HepG2 (cell line): ENCODE measurements around the gene R3HDM1. TPM values are rescaled to one million over a fixed set of nuclear protein-coding genes. Genes with fewer than 3 reads are reported as not detected.

Experiments used
- CHD2 ChIP-seq: IDR thresholded peaks from 2 replicates; pipeline ENCODE4 v1.6.1; 2011; ENCODE audit warnings: low read depth, low read length, improper control_type of control experiment
- GLI4 ChIP-seq: sonication (generic); formaldehyde crosslinking; IDR thresholded peaks from 2 replicates; pipeline ENCODE4 v1.5.1; 2020; ENCODE audit warnings: missing genetic modification reagents, mild to moderate bottlenecking, moderate library complexity, borderline replicate concordance
- NFKB2 ChIP-seq: sonication (generic); formaldehyde crosslinking; IDR thresholded peaks from 2 replicates; pipeline ENCODE4 v1.4.0; 2020; ENCODE audit warnings: missing genetic modification reagents, borderline replicate concordance
- RBM22 ChIP-seq: fragments of 200-400 bp; formaldehyde crosslinking; optimal IDR thresholded peaks from 2 replicates; pipeline ENCODE3; 2017; ENCODE audit warnings: mild to moderate bottlenecking, low read length, moderate library complexity
- TOE1 ChIP-seq: sonication (generic); formaldehyde crosslinking; IDR thresholded peaks from 2 replicates; pipeline ENCODE4 v1.4.0; 2020; ENCODE audit warnings: mild to moderate bottlenecking, missing genetic modification reagents
- ZNF260 ChIP-seq: sonication (generic); formaldehyde crosslinking; IDR thresholded peaks from 2 replicates; pipeline ENCODE4 v1.4.0; 2020; ENCODE audit warnings: missing genetic modification reagents, low read depth, mild to moderate bottlenecking, borderline replicate concordance
- ZNF337 ChIP-seq: sonication (generic); formaldehyde crosslinking; IDR thresholded peaks from 2 replicates; pipeline ENCODE4 v1.5.1; 2020; ENCODE audit warnings: missing genetic modification reagents, low read depth, mild to moderate bottlenecking, borderline replicate concordance
- ZNF790 ChIP-seq: sonication (generic); formaldehyde crosslinking; IDR thresholded peaks from 2 replicates; pipeline ENCODE4 v1.8.0; 2022; ENCODE audit warnings: missing genetic modification reagents, mild to moderate bottlenecking, borderline replicate concordance
- polyA plus RNA-seq, 8 experiments: library from polyadenylated mRNA; depleted of rRNA in 3 of 8; stranded (reverse) in 7 of 8; unstranded in 1 of 8; fragments of >200 nt; fragmentation: Illumina TruSeq in 4 of 8; extraction: Trizol in 4 of 8; gene quantifications; 2 replicates each; pipeline versions ENCODE4 v1.2.1 to v1.2.3, GENCODE V29; 2011 to 2016; ENCODE audit warnings: low read depth in 4 of 8, missing spikeins in 1 of 8, mixed read lengths in 1 of 8; ENCODE audit not compliant: insufficient read depth in 1 of 8
- total RNA-seq, 5 experiments: library from RNA; depleted of rRNA; stranded (reverse); fragments of >200 nt; fragmentation: Illumina TruSeq; extraction: Trizol; gene quantifications; 2 replicates each; pipeline ENCODE4 v1.2.3, GENCODE V29; 2016; ENCODE audit warnings: low read depth in 1 of 5
- TF ChIP-seq, protein P1 (sequence below): sonication (generic); formaldehyde crosslinking; IDR thresholded peaks from 2 replicates; pipeline ENCODE4 v1.4.0; 2020; ENCODE audit warnings: mild to moderate bottlenecking, missing genetic modification reagents
- TF ChIP-seq, protein P2 (sequence below): sonication (generic); formaldehyde crosslinking; IDR thresholded peaks from 2 replicates; pipeline ENCODE4 v1.4.0; 2020; ENCODE audit warnings: missing genetic modification reagents
- TF ChIP-seq, protein P3 (sequence below): IDR thresholded peaks from 2 replicates; pipeline ENCODE4 v1.6.1; 2016; ENCODE audit warnings: control low read depth
- TF ChIP-seq, protein P4 (sequence below): sonication (generic); formaldehyde crosslinking; IDR thresholded peaks from 2 replicates; pipeline ENCODE4 v1.9.0; 2021; ENCODE audit warnings: missing genetic modification reagents, borderline replicate concordance

R3HDM1 gene
- total and polyA plus RNA-seq, 2 of the 13 experiments (the other 11 are each of a cell fraction or from before 2014, with no cell fraction given) = 15.7 to 54.3 TPM

DNA sequence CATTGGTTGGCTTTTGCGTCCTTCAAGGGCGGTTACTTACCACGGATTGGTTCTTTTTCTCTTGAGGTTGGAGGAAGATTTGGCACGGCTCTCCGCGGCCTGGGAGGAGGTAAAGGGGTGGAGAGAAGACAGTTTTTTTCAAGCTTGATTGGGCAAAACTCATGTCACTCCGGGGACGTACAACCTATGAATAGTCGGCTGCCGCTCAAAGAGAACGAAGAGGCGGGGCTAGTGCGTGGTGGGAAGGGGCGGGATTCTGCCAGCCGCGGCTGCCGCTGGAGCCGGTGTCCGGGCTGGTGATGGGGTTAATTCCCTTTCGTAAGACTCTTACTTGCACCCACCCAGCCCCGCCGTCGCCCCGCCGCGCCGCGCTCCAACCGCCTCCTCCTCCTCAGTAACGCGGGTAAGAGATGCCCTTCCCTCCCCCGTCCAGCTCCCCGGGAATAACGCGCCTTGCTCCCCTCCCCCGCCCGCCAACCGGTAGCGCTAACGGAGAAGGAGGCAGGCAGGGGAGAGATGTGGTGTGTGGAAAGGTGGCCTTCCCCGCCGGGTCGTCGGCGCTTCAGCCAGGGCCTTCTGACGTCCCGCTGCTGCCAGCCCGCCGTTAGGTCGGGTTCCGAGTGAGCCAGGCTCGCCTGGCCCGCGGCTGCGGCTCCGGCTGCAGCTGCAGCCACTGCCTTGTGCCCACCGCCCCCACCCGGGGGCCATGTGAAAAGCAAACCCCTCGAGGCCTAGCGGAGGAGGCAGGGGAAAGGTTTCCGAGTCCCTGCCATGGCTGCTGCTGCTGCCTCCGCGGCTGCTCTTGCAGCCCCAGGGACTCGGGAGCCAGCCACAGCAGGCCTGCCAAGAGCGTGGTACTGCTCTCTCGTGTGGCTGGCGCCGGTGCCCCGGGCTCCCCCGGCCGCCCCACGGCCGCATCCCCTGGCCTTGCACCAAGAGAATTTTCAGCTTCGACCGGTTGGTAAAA is at the start of gene R3HDM1 (continued):
- TF ChIP-seq, protein P1, sequence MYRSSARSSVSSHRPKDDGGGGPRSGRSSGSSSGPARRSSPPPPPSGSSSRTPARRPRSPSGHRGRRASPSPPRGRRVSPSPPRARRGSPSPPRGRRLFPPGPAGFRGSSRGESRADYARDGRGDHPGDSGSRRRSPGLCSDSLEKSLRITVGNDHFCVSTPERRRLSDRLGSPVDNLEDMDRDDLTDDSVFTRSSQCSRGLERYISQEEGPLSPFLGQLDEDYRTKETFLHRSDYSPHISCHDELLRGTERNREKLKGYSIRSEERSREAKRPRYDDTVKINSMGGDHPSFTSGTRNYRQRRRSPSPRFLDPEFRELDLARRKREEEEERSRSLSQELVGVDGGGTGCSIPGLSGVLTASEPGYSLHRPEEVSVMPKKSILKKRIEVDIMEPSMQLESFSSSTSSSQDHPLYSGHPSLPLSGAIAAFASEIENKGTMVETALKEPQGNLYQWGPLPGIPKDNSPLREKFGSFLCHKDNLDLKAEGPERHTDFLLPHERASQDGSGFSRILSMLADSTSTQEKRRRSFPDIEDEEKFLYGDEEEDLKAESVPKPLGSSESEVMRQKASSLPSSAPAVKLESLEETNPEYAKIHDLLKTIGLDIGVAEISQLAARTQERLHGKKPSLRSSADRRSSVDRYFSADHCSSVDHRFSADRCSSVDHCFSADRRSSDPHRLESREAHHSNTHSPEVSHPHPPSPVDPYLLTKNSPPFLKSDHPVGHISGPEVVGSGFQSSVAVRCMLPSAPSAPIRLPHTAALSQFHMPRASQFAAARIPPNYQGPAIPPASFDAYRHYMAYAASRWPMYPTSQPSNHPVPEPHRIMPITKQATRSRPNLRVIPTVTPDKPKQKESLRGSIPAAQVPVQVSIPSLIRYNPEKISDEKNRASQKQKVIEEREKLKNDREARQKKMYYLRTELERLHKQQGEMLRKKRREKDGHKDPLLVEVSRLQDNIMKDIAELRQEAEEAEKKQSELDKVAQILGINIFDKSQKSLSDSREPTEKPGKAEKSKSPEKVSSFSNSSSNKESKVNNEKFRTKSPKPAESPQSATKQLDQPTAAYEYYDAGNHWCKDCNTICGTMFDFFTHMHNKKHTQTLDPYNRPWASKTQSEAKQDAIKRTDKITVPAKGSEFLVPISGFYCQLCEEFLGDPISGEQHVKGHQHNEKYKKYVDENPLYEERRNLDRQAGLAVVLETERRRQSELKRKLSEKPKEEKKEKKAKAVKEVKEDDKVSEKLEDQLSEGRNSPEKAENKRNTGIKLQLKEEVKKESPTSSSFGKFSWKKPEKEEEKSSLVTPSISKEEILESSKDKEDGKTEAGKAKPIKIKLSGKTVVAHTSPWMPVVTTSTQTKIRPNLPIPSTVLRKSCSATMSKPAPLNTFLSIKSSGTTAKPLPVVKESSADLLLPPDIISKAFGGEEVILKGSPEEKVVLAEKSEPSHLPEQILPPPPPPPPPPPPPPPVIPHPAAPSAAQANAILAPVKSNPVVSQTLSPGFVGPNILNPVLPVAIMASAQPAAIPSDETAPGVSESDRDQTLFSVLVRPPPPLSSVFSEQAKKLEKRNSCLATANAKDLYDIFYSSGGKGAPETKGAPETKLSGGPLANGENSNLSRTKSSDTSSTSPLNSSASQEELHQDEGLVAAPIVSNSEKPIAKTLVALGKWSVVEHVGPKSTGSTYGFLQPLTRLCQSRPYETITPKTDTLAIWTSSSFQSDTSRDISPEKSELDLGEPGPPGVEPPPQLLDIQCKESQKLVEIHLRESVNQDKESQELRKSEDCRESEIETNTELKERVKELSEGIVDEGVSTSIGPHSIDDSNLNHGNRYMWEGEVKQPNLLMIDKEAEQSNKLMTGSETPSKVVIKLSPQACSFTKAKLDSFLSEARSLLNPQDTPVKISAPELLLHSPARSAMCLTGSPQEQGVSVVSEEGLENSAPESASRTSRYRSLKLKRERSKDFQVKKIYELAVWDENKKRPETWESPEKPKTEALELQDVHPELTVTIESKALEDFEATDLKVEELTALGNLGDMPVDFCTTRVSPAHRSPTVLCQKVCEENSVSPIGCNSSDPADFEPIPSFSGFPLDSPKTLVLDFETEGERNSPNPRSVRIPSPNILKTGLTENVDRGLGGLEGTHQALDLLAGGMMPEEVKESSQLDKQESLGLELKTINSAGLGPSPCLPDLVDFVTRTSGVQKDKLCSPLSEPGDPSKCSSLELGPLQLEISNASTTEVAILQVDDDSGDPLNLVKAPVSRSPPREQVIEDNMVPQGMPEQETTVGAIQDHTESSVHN (CRISPR knock-in tag) = no peak
- TF ChIP-seq ZNF790 (CRISPR knock-in tag) (no peak; the same call in 1 of the 2 replicates), GLI4 (CRISPR knock-in tag) (no peak), TOE1 (CRISPR knock-in tag) (no peak), NFKB2 (peak; percentile 88; the same call in 1 of the 2 replicates), RBM22 (peak; percentile 61), ZNF337 (CRISPR knock-in tag) (no peak), ZNF260 (CRISPR knock-in tag) (no peak), CHD2 (peak; percentile 15; the same call in 1 of the 2 replicates)
- TF ChIP-seq, protein P2, sequence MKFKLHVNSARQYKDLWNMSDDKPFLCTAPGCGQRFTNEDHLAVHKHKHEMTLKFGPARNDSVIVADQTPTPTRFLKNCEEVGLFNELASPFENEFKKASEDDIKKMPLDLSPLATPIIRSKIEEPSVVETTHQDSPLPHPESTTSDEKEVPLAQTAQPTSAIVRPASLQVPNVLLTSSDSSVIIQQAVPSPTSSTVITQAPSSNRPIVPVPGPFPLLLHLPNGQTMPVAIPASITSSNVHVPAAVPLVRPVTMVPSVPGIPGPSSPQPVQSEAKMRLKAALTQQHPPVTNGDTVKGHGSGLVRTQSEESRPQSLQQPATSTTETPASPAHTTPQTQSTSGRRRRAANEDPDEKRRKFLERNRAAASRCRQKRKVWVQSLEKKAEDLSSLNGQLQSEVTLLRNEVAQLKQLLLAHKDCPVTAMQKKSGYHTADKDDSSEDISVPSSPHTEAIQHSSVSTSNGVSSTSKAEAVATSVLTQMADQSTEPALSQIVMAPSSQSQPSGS = peak; percentile 44; the same call in 1 of the 2 replicates
- TF ChIP-seq, protein P3, sequence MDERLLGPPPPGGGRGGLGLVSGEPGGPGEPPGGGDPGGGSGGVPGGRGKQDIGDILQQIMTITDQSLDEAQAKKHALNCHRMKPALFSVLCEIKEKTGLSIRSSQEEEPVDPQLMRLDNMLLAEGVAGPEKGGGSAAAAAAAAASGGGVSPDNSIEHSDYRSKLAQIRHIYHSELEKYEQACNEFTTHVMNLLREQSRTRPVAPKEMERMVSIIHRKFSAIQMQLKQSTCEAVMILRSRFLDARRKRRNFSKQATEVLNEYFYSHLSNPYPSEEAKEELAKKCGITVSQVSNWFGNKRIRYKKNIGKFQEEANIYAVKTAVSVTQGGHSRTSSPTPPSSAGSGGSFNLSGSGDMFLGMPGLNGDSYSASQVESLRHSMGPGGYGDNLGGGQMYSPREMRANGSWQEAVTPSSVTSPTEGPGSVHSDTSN = peak; percentile 99
- TF ChIP-seq, protein P4, sequence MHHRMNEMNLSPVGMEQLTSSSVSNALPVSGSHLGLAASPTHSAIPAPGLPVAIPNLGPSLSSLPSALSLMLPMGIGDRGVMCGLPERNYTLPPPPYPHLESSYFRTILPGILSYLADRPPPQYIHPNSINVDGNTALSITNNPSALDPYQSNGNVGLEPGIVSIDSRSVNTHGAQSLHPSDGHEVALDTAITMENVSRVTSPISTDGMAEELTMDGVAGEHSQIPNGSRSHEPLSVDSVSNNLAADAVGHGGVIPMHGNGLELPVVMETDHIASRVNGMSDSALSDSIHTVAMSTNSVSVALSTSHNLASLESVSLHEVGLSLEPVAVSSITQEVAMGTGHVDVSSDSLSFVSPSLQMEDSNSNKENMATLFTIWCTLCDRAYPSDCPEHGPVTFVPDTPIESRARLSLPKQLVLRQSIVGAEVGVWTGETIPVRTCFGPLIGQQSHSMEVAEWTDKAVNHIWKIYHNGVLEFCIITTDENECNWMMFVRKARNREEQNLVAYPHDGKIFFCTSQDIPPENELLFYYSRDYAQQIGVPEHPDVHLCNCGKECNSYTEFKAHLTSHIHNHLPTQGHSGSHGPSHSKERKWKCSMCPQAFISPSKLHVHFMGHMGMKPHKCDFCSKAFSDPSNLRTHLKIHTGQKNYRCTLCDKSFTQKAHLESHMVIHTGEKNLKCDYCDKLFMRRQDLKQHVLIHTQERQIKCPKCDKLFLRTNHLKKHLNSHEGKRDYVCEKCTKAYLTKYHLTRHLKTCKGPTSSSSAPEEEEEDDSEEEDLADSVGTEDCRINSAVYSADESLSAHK (CRISPR knock-in tag) = no peak
